ENCODE data around the gene SEPTIN7. TPM values are rescaled to one million over a fixed set of nuclear protein-coding genes. Genes with fewer than 3 reads are reported as not detected.

SEPTIN7 gene
- total and polyA plus RNA-seq, 9 of the 15 experiments (the other 6 are each of a cell fraction or from before 2014, with no cell fraction given): 95.0 to 268 (median 163) TPM

- TF ChIP-seq AFF4 (CRISPR knock-in tag; IDR thresholded peaks at IDR 0.05): no peak
- TF ChIP-seq ZNF511 (CRISPR knock-in tag; IDR thresholded peaks at IDR 0.05): no peak; the same call in 1 of the 2 replicates
- TF ChIP-seq RERE (CRISPR knock-in tag; IDR thresholded peaks at IDR 0.05; ENCODE audit: borderline replicate concordance): no peak
- TF ChIP-seq DIDO1 (tag; IDR thresholded peaks at IDR 0.05; ENCODE audit: low read depth): no peak
- no peak for TF ChIP-seq SMAD1 (IDR thresholded peaks at IDR 0.05; ENCODE audit: low read depth, low read length, partially characterized antibody)
- peak; percentile 27; the same call in 1 of the 2 replicates for TF ChIP-seq CHAMP1 (IDR thresholded peaks at IDR 0.05)
- no peak for TF ChIP-seq DMBX1 (CRISPR knock-in tag; IDR thresholded peaks at IDR 0.05; ENCODE audit: borderline replicate concordance)
- TF ChIP-seq THRA (IDR thresholded peaks at IDR 0.05): no peak
- TF ChIP-seq MNT (conservative IDR thresholded peaks at IDR 0.05): peak in 1 of 2 experiments; percentile 2; a peak in 1 of 4 replicates
- TF ChIP-seq ZNF174 (CRISPR knock-in tag; IDR thresholded peaks at IDR 0.05): no peak
Observed at GRCh38 chr7:35801392-35802101, 690 bp downstream of the SEPTIN7 start (continued).

Measured in K562 (cell line).